Posterior cingulate gyrus (tissue), 11 donors: ENCODE results near the gene EFTUD2.
"Not testable (repeated sequence)": the region's sequence is repeated elsewhere in the genome, so short reads cannot be mapped to it uniquely, and the experiment has no call there.

Experiments
- DNase-seq, 10 donors: peaks; one replicate each; pipeline versions ENCODE4 v3.0.0 to v3.0.0-alpha.2; 2020 to 2021; ENCODE audit warnings: mixed read lengths in 3 of 10
- intact Hi-C: fragments of 100-400 bp; cut with DNase I; formaldehyde crosslinking; loops from one replicate; pipeline ENCODE4 v1.15.1; 2023

EFTUD2 gene

DNA sequence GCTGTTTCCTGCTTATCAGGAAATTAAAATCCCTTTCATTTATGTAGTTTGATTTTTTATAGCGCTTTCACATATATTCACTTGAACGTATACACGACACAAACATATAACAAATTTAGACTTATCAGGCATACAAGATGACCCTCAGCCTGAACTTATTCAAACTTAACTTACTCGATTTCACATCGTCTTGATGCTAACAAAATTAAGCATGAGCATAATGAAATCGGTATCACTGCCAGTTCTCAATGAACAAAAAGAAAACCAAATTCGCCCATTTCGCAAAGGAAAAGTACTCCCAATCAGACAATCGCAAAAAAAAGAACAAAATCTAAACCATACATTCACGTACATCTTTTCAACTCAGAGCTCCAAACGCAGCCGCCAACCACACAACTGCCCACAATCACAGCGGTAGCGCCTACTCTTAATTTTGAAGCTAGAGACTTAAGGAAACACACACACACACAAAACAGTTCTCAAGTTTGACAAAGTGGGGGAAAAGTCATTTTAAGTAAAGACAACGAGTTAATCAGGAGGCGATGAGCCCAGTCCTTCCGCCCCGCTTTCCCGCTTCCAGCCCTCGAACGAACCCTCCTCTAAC lies 70.2 kb downstream of the EFTUD2 start:
- peak in 1 of 10 donors; percentile 72 for DNase-seq
- intact Hi-C loops, result no loop called here

DNA sequence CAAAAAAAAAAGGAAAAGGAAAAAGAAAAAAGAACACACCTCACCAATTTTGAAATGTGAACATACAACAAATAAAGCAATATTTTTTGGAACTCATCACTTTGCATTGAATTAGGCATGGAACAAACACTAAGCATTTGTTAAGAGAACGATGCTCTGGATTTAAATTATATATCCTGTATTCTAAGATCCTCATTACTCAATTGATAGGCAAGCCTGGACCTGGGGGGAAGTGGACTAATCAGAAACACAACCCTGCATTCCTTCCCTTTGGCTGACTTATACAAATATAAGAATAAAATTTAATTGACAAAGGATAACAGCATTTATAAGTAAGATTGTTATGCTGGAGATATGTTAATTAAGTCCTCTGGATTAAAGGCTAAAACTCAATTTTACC lies 71.4 kb downstream of the EFTUD2 start:
- intact Hi-C loops, result no loop called here
- DNase-seq, result no peak

DNA sequence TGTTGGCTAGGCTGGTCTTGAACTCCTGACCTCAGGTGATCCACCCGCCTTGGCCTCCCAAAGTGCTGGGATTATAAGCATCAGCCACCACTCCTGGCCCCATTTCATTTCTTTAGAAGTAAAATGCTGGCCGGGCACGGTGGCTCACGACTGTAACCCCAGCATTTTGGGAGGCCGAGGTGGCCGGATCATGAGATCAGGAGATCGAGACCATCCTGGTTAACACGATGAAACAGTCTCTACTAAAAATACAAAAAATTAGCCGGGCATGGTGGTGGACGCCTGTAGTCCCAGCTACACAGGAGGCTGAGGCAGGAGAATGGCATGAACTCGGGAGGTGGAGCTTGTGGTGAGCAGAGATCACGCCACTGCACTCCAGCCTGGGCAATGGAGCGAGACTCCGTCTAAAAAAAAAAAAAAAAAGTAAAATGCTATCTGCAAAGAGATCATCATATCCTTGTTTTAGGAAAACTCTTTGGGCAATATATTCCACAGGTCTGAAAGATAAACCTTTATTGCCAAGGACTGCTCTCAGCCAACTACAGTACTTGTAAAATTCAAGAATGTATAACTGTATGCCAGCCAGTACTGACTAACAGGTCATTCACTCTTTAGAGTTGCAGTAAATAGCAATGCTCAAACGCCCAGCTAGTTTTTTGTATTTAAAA lies 73.0 kb downstream of the EFTUD2 start:
- peak in 1 of 10 donors; percentile 50 for DNase-seq
- intact Hi-C loops, result no loop called here

- intact Hi-C loops, DNase-seq: not testable (repeated sequence)
Observed at GRCh38 chr17:44825236-44825635, 74.0 kb downstream of the EFTUD2 start.

GRCh38 chr17:44820631-44821212 lies 78.5 kb downstream of the EFTUD2 start:
- intact Hi-C loops, result no loop called here
- no peak for DNase-seq

DNA sequence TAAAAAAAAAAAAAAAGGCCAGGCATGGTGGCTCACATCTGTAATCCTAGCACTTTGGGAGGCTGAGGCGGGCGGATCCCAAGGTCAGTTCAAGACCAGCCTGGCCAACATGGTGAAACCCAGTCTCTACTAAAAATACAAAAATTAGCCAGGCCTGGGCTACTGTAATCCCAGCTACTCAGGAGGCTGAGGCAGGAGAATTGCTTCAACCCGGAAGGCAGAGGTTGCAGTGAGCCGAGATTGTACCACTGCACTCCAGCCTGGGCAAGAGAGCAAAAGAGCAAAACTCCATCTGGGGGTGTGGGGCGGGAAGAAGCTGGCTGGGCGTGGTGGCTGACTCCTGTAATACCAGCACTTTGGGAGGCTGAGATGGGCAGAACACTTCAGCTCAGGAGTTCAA lies 80.7 kb downstream of the EFTUD2 start:
- intact Hi-C loops, DNase-seq: not testable (repeated sequence)

GRCh38 chr17:44812263-44812662 lies 87.0 kb downstream of the EFTUD2 start:
- intact Hi-C loops, result no loop called here
- no peak for DNase-seq

DNA sequence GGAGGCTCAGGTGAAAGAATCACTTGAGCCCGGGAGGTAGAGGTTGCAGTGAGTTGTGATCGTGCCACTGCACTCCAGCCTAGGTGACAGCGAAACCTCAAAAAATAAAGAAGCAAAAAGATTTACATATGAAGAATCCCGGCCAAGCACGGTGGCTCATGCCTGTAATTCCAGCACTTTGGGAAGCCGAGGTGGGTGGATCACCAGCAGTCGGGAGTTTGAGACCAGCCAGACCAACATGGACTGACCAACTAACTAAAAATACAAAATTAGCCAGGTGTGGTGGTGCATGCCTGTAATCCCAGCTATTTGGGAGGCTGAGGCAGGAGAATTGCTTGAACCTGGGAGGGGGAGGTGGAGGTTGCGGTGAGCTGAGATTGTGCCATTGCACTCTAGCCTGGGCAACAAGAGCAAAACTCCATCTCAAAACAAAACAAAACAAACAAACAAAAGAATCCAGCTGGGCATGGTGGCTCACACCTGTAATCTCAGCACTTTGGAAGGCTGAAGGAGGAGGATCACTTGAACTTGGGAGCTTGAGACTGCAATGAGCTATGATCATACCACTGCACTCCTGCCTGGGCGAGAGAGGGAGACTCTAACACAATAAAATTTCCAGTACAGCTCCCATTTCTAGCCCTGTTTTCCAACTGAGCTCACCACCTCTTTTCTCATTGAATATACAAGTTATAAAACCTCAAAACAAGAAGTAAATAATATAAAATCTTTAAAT lies 90.4 kb downstream of the EFTUD2 start:
- intact Hi-C loops, result not testable (repeated sequence)
- DNase-seq, result peak in 1 of 10 donors; percentile 41

DNA sequence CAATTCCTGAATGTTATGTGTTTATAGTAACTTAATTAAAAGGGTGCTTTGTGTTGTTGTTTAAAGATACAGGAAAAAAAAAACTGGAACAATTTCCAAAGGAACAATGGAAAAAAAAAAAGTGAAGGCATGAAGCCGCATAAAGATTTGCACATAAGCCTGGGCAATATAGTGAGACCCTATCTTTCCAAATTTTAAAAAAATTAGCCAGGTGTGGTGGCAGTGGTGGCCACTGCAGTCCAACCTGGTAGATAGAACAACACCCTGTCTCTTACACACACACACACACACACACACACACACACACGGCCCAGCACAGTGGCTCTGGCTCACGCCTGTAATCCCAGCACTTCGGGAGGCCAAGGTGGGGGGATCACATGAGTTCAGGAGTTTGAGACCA lies 91.1 kb downstream of the EFTUD2 start:
- DNase-seq, result no peak
- intact Hi-C loops, result no loop called here

DNA sequence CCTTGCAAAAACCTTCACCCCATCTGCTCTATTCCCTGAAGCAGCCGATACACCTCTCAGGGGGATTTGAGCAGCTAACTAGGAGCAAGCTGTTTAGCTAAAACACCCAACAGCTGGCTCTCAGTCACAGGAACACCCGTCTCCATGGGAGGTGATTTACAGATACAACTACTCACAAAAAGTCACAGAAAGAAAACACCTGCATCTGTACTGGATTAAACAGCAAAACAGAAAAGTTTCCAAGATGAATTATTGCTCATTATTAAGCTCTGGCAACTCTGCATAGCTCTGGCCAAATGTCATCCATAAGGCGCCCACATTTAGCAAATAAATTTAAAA lies 91.5 kb downstream of the EFTUD2 start:
- no peak for DNase-seq
- intact Hi-C loops, result no loop called here

DNA sequence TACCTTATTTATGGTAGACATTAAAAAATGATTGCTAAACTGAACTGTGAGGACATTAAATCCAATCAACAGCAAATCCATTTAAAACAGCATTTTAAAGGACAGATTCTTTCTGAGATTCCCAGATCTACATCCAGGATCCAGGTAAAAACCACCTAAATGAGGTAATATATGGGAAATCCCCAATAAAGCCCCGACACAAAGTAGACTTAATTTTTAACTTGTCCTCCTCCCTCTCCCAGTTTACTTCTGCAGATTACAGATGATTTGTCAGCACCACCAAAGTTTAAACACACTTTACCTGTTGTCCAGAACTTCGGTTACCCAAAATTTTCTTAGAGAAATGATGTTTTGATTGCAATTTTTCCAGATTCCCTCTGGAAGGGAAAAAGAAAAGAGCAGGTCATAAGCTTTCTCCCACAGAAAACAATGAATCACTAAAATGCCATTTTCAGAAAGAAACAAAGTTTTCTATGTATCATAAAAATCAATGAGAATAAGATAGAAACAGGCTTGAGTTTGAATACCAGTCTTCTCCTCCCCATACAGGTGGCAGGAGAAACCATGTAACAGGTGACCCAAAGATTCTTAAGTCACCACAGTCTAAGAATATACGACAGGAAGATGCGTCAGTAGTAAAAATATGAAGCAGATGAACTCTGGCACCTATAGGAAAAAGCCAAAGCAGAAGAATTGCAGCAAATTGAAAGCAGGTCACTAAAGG lies 92.0 kb downstream of the EFTUD2 start:
- intact Hi-C loops, result no loop called here
- no peak for DNase-seq

DNA sequence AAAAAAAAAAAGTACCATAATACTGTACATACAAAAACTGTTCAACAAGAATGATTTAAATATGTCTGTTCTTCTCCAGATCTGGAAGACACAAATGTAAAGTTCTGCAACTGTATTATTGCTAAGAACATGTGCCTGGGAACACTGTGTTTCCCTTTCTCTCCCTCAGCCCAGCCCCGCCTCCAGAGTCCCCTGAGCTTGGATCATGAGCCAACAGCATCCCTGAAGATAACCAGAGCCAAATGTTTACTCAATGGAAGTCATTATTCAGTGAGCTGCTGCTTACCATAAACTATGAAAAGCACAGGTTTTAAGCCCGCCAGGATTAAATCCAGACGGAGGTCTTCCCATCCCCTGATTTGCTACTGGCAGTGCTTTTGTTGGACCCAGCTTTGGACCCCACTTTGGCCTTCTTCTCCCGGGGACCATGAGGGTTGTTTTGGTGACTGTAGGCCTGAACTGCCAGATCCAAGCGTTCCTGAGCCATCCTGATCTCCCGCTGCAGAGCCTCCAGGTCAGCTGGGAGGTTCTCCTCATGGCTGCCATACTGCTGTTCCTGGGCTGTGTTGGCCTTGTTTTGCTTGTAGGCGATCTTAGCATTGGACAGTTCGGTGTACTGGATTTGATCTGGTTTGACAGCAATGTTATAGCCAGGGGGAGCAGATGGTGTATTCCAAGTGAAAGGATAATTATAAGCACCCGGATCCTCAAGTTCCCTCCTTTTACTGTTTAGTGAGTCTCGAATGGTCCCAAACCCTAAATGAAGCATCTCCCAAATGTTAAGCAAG lies 94.7 kb downstream of the EFTUD2 start:
- intact Hi-C loops, result no loop called here
- peak in 2 of 10 donors; percentile 42 to 77 for DNase-seq

DNA sequence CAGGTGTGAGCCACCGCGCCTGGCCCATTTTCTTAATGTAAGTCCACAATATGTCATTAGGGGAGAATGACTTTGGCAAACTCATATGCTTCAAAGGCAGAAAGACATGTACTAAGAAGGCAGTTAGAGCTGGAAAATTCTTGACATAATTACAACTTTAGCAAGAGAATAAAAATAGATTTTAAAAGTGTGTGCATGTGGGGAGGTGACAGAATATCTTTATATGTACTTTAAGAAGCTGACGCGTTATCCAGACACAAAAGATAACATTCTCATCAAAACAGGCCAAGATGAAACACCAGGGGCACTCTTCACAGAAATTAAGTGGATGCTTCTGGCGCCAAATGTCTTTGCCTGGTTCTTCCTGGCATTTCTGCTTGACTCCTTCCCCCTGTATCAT lies 97.4 kb downstream of the EFTUD2 start:
- intact Hi-C loops, result no loop called here
- no peak for DNase-seq
